ENCODE data around the gene UBE2Q1.
A peak's percentile ranks its signal among the peaks of the same experiment; 100 is the strongest.

Gene UBE2Q1

GRCh38 chr1:154557939-154558719, at the start of gene UBE2Q1:
Gene UBE2Q1 (minus strand): TSS chr1:154558662. CDS start chr1:154558553, 109 bp downstream.
- peak in 5 of 6 experiments; percentile 32 to 51 (median 41) for DNase-seq

- DNase-seq = peak; percentile 74 to 92 (median 89)
Measured at GRCh38 chr1:154607609-154608396, 49.3 kb upstream of the UBE2Q1 start, which contains the start of gene ADAR. Gene ADAR (minus strand): TSS chr1:154608186. CDS start chr1:154608006, 180 bp downstream.

GRCh38 chr1:154607106-154607608, 48.7 kb upstream of the UBE2Q1 start:
- no peak for DNase-seq

GRCh38 chr1:154605534-154605933, 47.1 kb upstream of the UBE2Q1 start:
- DNase-seq = no peak

- no peak for DNase-seq
Measured at GRCh38 chr1:154603317-154603716, 44.9 kb upstream of the UBE2Q1 start.

- no peak for DNase-seq
Measured at GRCh38 chr1:154599658-154600057, 41.2 kb upstream of the UBE2Q1 start.

- no peak for DNase-seq
Measured at GRCh38 chr1:154598871-154599635, 40.6 kb upstream of the UBE2Q1 start.

GRCh38 chr1:154595621-154596020, 37.2 kb upstream of the UBE2Q1 start:
- DNase-seq = no peak

- no peak for DNase-seq
Measured at GRCh38 chr1:154594811-154595210, 36.3 kb upstream of the UBE2Q1 start.

GRCh38 chr1:154593390-154593789, 34.9 kb upstream of the UBE2Q1 start:
- DNase-seq = no peak

GRCh38 chr1:154591206-154591605, 32.7 kb upstream of the UBE2Q1 start:
- no peak for DNase-seq

- no peak for DNase-seq
Measured at GRCh38 chr1:154590756-154591155, 32.3 kb upstream of the UBE2Q1 start.

GRCh38 chr1:154589780-154590179, 31.3 kb upstream of the UBE2Q1 start:
- no peak for DNase-seq

GRCh38 chr1:154586641-154587040, 28.2 kb upstream of the UBE2Q1 start:
- DNase-seq = no peak

GRCh38 chr1:154586231-154586630, 27.8 kb upstream of the UBE2Q1 start:
- DNase-seq = no peak

- DNase-seq = no peak
Measured at GRCh38 chr1:154584267-154584994, 26.0 kb upstream of the UBE2Q1 start.

GRCh38 chr1:154583773-154584172, 25.3 kb upstream of the UBE2Q1 start:
- no peak for DNase-seq

GRCh38 chr1:154582885-154583284, 24.4 kb upstream of the UBE2Q1 start:
- no peak for DNase-seq

GRCh38 chr1:154581766-154582165, 23.3 kb upstream of the UBE2Q1 start:
- DNase-seq = no peak

- no peak for DNase-seq
Measured at GRCh38 chr1:154579374-154579773, 20.9 kb upstream of the UBE2Q1 start.

- no peak for DNase-seq
Measured at GRCh38 chr1:154578058-154578418, 19.6 kb upstream of the UBE2Q1 start.

- no peak for DNase-seq
Measured at GRCh38 chr1:154577346-154578057, 19.0 kb upstream of the UBE2Q1 start.

All from stimulated activated naive CD4-positive, alpha-beta T cell (primary cell).